ENCODE measurements around the gene ASXL2.

Gene ASXL2

DNA sequence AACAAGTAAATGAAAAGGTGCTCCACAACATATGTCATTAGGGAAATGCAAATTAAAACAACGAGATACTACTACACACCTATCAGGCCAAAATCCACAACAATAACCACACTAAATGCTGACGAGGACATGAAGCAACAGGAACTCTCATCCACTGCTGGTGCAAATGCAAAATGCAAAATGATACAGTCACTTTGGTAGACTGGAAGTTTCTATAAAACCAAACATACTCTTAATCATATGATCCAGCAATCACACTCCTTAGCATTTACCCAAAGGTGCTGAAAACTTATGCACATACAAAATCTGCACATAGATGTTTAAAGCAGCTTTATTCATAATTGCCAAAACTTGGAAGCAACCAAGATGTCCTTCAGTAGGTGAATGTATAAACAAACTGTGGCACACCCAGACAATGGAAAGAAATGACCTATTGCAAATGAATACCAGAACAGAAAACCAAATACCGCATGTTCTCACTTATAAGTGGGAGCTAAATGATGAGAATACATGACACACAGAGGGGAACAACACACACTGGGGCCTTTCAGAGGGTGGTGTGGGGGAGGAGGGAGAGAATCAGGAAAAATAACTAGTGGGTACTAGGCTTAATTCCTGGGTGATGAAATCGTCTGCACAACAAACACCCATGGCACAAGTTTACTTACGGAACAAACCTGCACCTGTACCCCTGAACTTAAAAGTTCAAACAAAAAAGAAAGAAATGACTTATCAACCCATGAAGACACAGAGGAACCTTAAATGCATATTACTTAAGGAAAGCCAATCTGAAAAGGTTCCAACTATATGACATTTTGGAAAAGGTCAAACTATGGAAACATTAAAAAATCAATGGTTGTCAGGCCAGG lies 80.4 kb downstream of the ASXL2 start:
- no peak for DNase-seq

DNA sequence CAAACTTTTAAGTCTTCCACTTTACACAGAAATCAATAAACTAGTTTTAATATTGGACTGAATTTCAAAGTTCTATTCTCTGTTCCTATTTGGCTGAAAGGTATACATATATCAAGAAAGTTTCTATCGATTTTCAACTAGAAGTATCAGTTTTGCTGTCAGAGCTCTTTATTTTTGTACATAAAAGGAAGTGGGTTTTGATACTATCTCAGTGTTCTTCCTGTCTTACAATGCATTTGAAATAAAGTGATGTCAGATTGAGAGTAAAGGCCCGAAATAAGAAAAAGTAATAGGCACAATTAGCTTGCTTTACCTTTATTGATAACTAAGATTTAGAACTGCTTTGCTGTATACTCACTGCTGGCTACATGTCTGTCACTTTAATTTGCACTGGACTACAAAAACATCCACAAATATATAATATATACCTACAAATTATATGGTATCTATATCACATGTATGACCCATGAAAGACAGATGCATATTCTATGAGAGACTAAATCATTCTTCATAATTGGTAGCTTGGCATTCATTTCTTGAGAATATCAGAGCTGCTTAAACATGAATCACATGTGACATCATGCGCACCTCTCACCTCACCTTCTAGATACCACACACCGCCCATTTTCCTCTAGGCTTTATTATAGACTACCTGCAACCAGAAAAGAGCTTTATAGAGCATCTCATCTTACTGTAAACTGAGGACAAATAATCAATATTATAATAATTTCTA lies 83.6 kb downstream of the ASXL2 start:
- no peak for DNase-seq

DNA sequence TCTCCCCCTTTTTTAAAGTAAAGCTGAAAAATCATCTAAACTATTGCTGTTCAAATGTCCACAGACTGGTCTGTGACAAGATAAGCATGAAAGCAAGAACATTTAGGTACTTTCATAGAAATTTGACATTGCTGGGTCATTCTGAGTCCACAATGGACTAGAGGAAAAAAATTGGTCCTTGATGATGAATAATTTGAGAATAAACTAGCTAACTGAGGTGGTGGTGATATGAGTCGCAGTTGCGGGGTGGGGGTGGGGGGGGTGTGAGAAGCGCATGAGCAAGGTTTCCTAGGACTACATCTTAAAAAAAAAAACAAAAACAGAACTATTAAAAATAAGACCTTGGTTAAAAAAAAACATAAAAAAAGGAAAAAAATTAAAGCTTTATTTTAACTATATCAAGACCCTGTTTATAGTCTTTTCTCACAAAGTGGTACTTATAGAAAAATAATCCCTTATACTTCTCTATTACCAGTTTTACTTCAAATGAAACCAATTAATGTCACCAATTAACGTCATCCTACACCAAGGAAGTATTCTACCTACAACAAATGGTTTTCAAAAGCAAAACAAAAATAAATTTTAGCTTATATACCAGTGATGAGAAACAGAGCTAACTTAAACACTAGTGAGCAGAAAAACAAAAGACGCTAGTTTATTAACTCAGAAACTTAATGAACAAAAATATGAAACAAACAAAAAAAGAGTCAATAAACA lies 88.1 kb downstream of the ASXL2 start:
- DNase-seq, result no peak

DNA sequence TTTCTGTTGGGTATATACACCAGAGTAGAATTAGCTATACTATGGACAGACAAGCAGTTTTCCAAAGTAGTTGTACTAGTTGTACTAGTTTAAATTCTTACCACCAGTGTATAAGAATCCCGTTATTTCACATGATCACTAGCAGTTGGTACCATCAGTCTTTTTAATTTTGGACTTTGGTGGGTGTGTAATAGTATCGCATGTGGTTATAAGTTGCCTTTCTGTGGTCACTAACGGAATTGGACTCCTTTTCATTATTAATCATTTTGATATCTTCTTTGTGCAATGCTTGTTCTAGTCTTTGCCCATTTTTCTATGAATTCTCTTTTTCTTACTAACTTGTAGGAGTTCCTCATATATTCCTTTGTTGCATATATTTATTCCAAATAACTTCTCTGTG lies 89.8 kb downstream of the ASXL2 start:
- DNase-seq, result no peak

DNA sequence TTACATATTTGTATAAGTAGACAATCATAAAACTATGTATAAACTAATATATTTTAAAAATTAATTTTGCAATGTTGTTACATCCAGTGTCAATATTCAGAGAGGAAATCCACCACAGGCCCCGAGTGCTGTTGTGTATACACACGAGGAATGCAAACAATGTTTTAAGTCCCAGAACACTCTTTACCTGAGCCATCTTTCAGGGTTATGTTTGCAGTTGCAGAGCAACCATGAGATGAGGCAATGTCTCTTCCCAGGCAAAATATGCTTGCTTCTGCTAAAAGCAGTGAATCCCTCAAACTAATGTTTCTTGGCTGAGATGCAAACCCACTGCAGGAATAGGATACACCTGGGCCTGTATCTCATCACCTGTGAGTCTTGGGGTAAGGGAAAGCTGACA lies 91.3 kb downstream of the ASXL2 start:
- DNase-seq, result no peak

DNA sequence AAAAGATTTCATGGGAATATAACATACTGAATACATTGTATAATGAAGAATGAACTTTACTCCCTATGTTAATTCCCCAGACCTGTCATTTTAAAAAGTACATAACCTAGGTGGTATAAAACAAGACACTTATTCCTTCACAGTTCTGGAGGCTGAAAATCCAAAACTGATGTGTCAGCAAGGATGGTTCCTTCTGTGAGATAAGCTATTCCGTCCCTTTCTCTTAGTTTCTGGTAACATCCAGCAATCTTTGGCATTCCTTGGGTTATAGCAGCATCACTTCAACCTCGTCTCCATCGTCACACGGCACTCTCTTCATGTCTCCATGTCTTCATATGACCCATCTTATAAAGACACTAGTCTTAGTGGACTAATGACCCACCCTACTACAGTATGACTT lies 93.9 kb downstream of the ASXL2 start:
- no peak for DNase-seq

DNA sequence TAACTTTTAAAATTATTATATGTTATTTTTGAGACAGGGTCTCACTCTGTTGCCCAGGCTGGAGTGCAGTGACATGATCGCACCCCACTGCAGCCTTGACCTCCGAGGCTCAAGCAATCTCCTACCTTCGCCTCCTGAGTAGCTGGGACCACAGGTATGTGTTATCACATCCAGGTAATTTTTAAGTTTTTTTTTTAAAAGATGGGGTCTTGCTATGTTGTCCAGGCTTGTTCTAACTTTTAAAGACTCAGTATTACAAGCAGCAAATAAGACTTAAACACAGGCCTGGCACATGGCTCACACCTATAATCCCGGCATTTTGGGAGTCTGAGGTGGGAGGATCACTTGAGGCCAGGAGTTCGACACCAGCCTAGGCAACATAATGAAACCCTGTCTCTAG lies 101.2 kb downstream of the ASXL2 start:
- DNase-seq, result no peak

DNA sequence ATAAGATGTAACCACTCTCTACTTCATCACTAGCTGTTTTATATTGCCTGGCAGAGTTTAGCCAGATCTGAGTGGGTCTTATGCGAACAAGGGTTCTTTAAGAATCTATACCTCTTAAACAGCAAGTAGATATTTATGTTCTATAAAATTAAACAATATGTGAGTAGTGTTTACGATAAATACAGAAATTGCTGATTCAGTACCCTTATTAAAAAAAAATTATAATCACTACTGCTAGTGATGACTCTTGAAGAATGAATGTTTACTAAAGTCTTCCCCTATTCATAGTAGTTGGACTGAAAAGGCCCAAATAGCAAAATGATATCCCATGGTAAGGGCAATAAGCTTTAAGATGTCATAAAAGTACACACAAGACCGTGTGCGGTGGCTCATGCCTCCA lies 106.2 kb downstream of the ASXL2 start:
- DNase-seq, result no peak

DNA sequence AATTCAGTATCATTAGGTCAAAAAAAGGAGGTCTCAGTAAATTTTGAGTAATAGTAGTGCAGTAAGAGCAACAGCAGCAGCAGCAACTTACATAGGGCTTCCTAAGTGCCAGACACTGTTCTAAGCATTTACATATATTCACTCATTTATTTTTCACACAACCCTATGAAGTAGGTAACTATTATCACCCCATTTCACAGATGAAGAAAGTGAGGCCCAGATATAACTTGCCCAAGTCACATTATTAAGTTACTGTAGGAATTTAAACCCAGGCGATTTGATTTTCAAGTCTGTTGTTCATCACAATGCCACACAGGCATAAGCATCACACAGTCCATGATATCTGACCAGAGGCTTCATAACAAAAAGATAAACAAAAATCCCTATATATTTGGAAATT lies 114.7 kb downstream of the ASXL2 start:
- DNase-seq, result no peak

DNA sequence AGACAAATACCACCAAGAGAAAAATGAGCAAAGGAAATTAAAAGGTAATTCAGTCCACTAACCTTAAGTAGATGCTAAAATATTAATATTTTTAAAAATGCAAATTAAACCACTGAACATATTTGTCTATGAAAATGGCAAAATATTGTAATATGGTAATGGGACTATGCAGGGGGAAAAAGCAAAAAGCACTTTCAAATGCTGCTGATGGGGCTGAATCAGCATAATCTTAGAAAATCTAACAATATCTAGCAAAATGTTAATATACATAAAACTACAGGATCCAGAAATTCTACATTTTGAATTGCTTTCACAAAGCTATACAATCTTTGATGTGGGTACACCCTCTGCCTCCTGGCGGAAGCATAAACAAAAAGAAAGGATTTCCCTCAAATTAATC lies 118.0 kb downstream of the ASXL2 start:
- DNase-seq, result no peak

DNA sequence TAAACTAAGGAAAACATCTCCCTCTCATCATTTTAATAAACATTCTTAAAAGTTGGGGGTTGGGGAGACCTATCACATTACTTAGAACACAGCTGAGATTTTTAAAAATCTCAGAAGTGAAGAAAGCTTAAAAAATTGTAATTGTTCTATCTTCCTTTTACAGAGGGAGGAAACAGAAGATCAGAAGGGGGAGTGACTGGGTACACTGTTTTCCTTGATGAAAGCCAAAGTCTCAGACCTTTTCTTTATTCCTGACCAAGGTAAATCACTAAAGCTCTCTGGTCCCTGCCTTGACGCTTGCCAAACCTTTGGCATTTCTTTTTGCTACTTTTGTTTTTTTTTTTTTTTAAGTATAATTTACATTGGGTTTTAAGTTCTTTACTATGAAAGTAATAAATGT lies 119.9 kb downstream of the ASXL2 start:
- DNase-seq, result no peak

DNA sequence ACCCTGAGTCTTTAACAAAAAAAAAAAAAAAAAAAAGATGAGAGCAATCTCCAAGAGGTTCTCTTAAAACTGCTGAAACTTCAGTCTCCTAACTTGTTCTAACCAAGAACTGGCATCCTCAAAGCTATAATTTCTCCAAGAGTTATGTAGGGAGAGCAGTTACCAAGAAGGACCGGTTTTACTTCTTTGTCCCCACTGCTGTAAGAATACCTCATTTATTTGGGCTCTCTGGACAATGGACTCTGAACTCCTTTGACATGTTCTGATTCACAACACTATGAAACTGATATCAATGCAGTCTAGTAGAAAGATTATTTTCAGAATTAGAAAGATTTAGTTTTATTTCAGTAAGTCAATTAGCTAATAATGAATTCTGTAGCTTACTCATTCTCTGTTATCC lies 120.4 kb downstream of the ASXL2 start:
- DNase-seq, result no peak

DNA sequence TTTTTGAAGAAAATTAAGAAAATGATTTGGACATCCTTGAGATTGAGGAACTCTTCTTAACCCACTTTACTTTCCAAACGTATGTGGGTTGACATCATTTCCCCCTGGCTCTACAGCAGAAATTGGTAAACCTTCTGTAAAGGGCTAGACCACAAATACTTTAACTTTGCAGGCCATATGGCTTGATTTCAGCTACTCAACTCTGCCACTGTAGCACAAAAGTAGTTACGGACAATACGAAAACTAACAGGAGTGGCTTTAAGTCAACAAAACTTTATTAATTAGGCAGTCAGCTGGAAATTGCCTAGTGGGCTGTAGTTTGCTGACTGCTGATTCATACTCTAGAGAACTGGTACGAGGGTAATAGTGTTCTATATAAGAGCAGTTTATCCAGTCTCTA lies 121.8 kb downstream of the ASXL2 start:
- no peak for DNase-seq

DNA sequence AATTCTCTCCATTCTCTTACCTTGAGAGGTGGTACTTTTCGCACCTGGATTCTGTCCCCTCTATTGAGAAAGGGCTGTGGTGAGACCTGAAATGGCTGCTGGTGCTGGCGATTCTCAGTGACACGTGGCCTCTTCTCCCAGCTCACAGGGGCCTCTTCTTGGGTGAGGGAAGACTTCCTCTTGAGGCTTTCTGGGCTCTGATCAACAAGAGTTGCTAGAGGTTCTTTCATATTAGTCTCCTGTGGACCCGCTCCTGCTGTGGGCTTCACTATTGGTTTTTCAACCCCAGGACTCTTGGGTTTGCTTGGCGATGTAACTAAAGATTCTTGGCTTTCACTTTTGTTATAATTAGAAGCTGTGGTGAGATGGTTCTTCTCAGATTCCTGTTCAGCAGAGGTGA lies 128.6 kb downstream of the ASXL2 start:
- DNase-seq, result no peak

DNA sequence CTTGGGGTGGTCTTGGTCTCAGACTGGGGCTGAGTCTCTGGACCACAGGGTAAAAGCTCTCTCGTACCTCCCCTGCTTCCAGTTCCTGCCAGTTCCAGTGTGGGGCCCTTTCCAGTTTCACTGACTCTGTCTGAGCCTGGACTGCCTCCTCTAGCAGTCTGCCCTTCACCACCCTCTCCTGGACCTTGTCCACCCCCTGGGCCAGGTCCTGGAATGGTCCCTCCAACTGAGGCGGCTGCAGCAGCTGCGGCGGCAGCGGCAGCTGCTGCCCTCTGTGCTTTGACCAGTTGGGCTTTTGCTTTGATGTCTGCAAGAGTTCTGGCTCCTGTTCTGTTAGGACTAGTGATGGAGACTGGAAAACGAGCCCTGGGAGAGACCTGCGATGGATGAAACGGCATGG lies 134.2 kb downstream of the ASXL2 start:
- no peak for DNase-seq

DNA sequence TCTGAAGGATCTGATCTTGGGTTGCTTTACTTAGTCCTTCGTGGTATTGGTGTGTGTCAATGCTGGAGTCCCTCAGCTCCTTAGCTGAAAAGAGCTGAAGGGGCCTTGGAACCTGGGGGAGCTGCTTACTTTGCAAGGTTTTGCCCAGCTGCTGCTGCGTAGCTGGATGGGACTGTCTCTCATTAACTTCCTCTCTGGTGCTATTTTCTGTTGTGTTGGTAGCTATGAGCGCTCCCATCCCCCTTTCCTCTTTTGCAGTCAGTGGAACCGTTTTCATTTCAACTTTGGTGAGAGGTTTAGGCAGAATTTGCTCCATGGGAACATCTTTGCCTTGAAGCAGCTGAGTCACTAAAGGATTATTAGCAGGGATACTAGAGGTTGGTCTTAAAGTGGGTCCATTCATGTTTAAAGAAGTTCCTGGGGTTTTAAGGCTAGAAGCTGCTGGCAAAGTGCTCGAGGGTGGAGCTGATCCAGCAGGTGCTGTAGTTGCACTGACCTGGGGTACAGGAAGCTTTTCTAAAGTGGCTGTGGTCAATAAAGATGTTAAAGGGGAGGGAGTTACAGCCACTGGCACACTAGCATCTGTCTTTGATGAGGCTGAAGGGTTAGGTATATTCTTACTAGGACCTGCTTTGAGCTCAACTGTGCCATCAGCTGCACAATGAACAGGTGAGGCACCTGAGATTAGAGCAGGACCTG lies 135.0 kb downstream of the ASXL2 start:
- peak in 3 of 14 donors; percentile 7 to 12 (median 11) for DNase-seq

DNA sequence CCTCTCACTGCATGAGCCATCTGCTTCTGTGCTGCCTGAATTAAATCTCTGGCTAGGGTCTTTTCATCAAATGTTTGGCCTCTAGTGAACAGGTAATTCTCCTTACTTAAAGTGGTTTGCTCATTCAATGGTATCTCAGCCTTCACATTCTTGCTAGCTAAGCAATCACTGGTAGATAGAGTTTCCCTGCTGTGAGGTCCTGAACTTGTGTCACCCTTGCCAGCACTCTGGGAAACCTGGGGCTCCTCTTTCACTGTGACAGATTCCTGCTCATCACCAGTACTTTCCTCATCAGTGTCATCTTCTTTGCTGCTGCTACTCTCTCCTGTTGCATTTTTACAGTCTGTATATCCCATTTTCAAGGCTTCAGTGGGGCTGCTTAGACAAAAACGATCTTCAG lies 135.8 kb downstream of the ASXL2 start:
- no peak for DNase-seq

DNA sequence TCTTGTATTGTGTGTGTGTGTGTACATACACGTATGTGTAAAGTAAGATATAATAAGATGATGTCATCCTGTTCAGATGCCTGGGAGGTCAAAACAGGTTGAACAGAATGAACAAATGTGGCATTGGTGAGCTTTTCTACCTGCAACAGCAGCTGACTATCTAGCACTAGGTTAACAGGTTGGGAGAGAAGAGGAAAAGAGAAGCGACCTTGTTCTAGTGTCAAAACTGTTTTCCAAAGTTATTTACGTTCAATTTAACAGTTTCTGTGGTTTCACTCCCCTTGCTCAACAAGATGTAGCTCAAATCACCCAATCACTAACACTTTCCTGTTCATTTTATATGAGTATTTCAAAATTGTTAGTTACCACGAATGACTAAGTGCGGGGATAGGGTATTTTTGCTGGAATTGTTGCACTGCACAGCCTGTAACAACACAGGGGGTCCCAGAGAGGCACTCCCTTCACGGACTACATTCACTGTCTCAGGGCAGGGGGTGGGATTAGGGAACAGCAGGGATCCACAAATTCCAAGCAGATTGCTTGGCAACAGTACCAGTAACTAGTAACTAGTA lies 137.4 kb downstream of the ASXL2 start:
- peak in 1 of 14 donors; percentile 47 for DNase-seq

DNA sequence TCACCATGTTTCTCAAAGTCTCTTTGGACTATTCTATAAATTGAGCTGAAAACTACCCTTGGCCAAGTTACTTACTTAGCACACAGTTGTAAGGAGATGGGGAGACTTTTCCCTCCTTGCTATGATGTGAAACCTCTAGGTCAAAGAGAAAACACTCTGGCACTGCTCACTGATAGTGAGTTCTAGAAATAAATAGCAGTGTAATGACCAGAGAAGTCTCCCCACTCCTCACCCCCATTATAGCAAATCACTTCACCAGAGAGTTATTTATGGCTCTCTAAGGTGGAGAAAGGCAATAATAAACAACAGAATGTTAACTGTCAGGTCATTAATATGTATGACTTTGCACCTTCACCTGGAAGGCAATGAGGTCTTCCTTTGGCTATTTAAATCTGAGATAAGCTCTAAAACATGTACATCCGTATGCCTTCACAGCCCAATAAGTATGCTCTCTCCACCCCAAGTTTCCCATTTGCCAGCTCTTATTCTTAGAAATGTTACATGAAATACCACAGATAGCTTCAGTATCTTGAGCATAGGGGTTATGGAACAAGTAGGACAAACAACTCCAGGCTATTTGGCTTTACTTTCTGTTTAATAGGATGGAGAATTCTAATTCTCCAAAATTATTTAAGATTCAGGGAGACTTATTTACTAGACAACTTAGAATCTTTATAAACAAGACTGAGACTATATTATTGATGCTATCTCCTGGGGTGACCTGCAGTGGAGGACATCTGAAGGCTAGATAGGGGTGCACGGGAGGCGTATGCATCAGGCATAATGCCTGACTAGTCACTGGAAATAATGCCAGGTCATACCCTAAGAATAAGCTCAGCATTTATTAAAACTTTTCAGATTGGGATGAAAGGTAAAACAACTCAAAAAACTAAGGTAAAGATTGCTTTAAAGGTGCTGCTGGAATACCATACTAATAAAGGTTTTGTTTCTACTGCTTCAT lies 139.6 kb downstream of the ASXL2 start:
- DNase-seq, result no peak

DNA sequence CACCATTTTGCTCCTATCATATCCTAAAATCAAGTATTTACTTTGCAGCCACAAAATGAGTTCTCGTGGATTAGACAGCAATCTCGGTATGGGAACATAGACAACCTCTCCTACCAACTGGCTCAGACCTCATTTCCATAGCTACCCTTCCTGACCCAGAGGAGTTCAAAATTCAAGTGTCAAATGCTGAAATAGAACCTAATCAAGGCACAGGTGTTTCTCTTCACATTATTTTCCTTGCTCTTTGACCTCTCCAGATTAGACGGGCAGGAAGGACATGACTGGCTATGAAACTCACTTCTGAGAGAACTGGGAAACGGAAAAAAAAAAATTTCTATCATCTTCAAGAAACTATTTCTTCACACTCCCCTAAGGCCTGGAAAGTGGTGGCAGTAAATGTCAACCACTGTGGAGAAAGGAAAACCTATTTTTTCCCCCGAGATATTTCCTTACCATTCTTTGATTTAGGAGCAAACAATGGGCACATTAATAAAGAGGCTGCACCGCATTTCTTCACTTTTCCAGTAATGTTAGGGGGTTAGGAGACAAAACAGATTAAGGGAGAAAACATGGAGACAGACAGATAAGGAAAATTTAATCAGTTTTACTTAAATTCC lies 141.3 kb downstream of the ASXL2 start:
- DNase-seq, result no peak

DNA sequence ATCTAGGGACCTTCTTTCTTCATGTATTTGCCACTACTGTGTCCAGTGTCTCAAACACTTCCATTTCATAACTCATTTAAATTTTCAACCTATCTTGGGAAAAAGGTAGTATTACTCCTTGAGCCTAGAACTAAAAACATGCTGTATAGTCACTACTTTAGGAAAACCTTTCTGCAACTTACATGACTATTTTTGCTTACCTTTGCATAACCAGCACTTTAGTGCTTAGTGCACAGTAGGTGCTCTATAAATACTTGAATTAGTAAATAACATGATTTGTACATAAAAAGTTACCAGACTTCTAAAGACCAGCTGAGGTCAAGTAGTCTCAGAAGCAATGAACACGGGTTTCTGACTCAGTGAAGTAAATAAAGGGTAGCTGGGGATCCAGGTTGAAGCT lies 142.5 kb downstream of the ASXL2 start:
- no peak for DNase-seq
